Thyroid gland (tissue), 4 donors: ENCODE measurements around the gene STAG1.

Experiments used
- CTCF ChIP-seq, 6 experiments: fragments of 200-600 bp in 3 of 6; fragments of 450-650 bp in 3 of 6; sonication (generic) in 3 of 6; IDR thresholded peaks; one replicate each; pipeline ENCODE4 v1.5.1; 2016 to 2019; ENCODE audit warnings: antibody characterized with exemption in 6 of 6, mild to moderate bottlenecking in 2 of 6, inconsistent platforms in 1 of 6, moderate library complexity in 1 of 6
- POLR2A ChIP-seq, 2 donors: fragments of 450-650 bp; IDR thresholded peaks; one replicate each; pipeline ENCODE4 v1.6.1; 2017; ENCODE audit warnings: antibody characterized with exemption in 2 of 2, mild to moderate bottlenecking in 2 of 2, moderate library complexity in 1 of 2

- TF ChIP-seq CTCF (IDR thresholded peaks at IDR 0.05) (no peak), POLR2A (IDR thresholded peaks at IDR 0.05) (no peak)
Observed at GRCh38 chr3:136586580-136586979, 165.6 kb downstream of the STAG1 start.
